ENCODE results near the gene OR10D3. TPM values are rescaled to one million over a fixed set of nuclear protein-coding genes. Genes with fewer than 3 reads are reported as not detected.

Gene OR10D3
- polyA plus RNA-seq, 1 of the 3 experiments (the other 2 are of a cell fraction), result not detected

GRCh38 chr11:124179310-124179709 is 3.8 kb upstream of the OR10D3 start:
- Histone ChIP-seq H3K9me3 (no peaks in the 10 kb centered on the region), H3K9me2 (no peaks in the 10 kb centered on the region), H3K36me3 (replicated peaks in 1 of 2; ENCODE audit: control insufficient read depth in 1 of 2, insufficient read depth in 2 of 2, low read length in 1 of 2) (no peaks in the 10 kb centered on the region), H3K27ac (ENCODE audit: low read depth in 2 of 2, low read length in 1 of 2) (no peak overlapping the region), H3F3A (replicated peaks; ENCODE audit: insufficient read depth) (no peaks in the 10 kb centered on the region), H3K4me1 (ENCODE audit: control insufficient read depth in 1 of 2, insufficient read depth in 2 of 2, low read depth in 1 of 2, low read length in 1 of 2) (no peaks in the 10 kb centered on the region), H3K4me3 (ENCODE audit: low read depth in 2 of 2, low read length in 1 of 2) (no peak overlapping the region), H2AFZ (ENCODE audit: low read depth) (no peak overlapping the region), H3K79me2 (ENCODE audit: insufficient read depth) (no peaks in the 10 kb centered on the region), H3K4me2 (no peak overlapping the region), H4K20me1 (ENCODE audit: insufficient read depth) (no peaks in the 10 kb centered on the region), H3K27me3 (ENCODE audit: insufficient read depth) (no peaks in the 10 kb centered on the region), H3K9ac (no peak overlapping the region)
- TF ChIP-seq MEF2A (IDR thresholded peaks at IDR 0.05; ENCODE audit: borderline replicate concordance, low read depth), result no peak
- no peak for TF ChIP-seq CHD2 (IDR thresholded peaks at IDR 0.05; ENCODE audit: low read length, partially characterized antibody)
- no peak for TF ChIP-seq EP300 (IDR thresholded peaks at IDR 0.05; ENCODE audit: borderline replicate concordance in 1 of 2, low read depth in 1 of 2, low read length in 1 of 2)
- no peak for TF ChIP-seq NFIC (IDR thresholded peaks at IDR 0.05; ENCODE audit: borderline replicate concordance)
- TF ChIP-seq NRF1 (IDR thresholded peaks at IDR 0.05; ENCODE audit: low read depth, low read length), result no peak
- no peak for TF ChIP-seq SIN3A (IDR thresholded peaks at IDR 0.05; ENCODE audit: borderline replicate concordance, low read depth, low read length)
- TF ChIP-seq MXI1 (IDR thresholded peaks at IDR 0.05; ENCODE audit: low read depth, low read length), result no peak
- no peak for TF ChIP-seq IRF3 (IDR thresholded peaks at IDR 0.05; ENCODE audit: low read depth, low read length)
- no peak for TF ChIP-seq POLR2AphosphoS5 (IDR thresholded peaks at IDR 0.05; ENCODE audit: low read depth, low read length)
- no peak for TF ChIP-seq GATA2 (CRISPR knock-in tag; IDR thresholded peaks at IDR 0.05)
- TF ChIP-seq JUND (IDR thresholded peaks at IDR 0.05), result no peak
- no peak for TF ChIP-seq FOXJ3 (CRISPR knock-in tag; IDR thresholded peaks at IDR 0.05)
- TF ChIP-seq, protein P1, sequence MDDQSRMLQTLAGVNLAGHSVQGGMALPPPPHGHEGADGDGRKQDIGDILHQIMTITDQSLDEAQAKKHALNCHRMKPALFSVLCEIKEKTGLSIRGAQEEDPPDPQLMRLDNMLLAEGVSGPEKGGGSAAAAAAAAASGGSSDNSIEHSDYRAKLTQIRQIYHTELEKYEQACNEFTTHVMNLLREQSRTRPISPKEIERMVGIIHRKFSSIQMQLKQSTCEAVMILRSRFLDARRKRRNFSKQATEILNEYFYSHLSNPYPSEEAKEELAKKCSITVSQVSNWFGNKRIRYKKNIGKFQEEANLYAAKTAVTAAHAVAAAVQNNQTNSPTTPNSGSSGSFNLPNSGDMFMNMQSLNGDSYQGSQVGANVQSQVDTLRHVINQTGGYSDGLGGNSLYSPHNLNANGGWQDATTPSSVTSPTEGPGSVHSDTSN (IDR thresholded peaks at IDR 0.05), result no peak
- TF ChIP-seq, protein P2, sequence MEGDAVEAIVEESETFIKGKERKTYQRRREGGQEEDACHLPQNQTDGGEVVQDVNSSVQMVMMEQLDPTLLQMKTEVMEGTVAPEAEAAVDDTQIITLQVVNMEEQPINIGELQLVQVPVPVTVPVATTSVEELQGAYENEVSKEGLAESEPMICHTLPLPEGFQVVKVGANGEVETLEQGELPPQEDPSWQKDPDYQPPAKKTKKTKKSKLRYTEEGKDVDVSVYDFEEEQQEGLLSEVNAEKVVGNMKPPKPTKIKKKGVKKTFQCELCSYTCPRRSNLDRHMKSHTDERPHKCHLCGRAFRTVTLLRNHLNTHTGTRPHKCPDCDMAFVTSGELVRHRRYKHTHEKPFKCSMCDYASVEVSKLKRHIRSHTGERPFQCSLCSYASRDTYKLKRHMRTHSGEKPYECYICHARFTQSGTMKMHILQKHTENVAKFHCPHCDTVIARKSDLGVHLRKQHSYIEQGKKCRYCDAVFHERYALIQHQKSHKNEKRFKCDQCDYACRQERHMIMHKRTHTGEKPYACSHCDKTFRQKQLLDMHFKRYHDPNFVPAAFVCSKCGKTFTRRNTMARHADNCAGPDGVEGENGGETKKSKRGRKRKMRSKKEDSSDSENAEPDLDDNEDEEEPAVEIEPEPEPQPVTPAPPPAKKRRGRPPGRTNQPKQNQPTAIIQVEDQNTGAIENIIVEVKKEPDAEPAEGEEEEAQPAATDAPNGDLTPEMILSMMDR (IDR thresholded peaks at IDR 0.05), result no peak
- no peak for TF ChIP-seq EZH2phosphoT487 (IDR thresholded peaks at IDR 0.05; ENCODE audit: borderline replicate concordance, low read depth)
- TF ChIP-seq, protein P3, sequence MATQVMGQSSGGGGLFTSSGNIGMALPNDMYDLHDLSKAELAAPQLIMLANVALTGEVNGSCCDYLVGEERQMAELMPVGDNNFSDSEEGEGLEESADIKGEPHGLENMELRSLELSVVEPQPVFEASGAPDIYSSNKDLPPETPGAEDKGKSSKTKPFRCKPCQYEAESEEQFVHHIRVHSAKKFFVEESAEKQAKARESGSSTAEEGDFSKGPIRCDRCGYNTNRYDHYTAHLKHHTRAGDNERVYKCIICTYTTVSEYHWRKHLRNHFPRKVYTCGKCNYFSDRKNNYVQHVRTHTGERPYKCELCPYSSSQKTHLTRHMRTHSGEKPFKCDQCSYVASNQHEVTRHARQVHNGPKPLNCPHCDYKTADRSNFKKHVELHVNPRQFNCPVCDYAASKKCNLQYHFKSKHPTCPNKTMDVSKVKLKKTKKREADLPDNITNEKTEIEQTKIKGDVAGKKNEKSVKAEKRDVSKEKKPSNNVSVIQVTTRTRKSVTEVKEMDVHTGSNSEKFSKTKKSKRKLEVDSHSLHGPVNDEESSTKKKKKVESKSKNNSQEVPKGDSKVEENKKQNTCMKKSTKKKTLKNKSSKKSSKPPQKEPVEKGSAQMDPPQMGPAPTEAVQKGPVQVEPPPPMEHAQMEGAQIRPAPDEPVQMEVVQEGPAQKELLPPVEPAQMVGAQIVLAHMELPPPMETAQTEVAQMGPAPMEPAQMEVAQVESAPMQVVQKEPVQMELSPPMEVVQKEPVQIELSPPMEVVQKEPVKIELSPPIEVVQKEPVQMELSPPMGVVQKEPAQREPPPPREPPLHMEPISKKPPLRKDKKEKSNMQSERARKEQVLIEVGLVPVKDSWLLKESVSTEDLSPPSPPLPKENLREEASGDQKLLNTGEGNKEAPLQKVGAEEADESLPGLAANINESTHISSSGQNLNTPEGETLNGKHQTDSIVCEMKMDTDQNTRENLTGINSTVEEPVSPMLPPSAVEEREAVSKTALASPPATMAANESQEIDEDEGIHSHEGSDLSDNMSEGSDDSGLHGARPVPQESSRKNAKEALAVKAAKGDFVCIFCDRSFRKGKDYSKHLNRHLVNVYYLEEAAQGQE (IDR thresholded peaks at IDR 0.05; ENCODE audit: low read depth, low read length), result no peak
- no peak for TF ChIP-seq ELF1 (IDR thresholded peaks at IDR 0.05)
- TF ChIP-seq FOSL2 (IDR thresholded peaks at IDR 0.05; ENCODE audit: borderline replicate concordance, low read depth), result no peak
- TF ChIP-seq YY1 (IDR thresholded peaks at IDR 0.05; ENCODE audit: low read depth), result no peak
- TF ChIP-seq TEAD4 (IDR thresholded peaks at IDR 0.05; ENCODE audit: borderline replicate concordance, insufficient read depth), result no peak
- ChIA-PET CTCF (interaction anchor here (1.0 to 1.8 kb wide), 2 partner anchors 13 to 108 kb away, joined by 3 to 5 read pairs; no protein-coding TSS in a partner anchor), POLR2A (no interaction called here)
- DNase-seq, result no peak
- WGBS (ENCODE audit: low lambda C conversion rate), result 23% methylated on average over 1 of the region's 1 CpG

All from SK-N-SH (cell line).